GM18517 (cell line): ENCODE measurements around the gene EXOC6B.

ENCODE experiments used
- ATAC-seq: cut with Tn5 transposase; IDR thresholded peaks from one replicate; pipeline ENCODE4 v1.9.1; 2021; ENCODE audit warnings: mild to moderate bottlenecking, moderate library complexity; ENCODE audit not compliant: unreplicated experiment

Gene EXOC6B

DNA sequence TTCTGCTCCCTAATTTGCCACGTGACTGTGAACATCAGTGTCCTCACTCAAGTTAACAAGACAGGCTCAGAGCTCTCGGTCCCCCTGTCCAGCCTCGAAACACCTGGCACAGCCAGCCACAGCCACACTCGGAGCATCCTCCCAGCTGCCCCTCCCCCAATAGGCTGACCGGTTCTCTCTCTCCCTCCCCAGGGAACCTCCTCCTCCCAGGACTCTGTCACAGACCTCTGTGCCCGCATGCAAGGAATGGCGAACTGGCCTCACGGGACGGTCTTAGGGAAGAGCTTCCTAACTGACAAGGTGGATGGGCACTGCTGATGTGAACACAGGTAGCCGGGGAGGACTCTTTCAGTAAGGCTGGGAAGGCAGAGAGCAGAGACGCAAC, 697.0 kb downstream of the EXOC6B start:
- ATAC-seq = no peak

DNA sequence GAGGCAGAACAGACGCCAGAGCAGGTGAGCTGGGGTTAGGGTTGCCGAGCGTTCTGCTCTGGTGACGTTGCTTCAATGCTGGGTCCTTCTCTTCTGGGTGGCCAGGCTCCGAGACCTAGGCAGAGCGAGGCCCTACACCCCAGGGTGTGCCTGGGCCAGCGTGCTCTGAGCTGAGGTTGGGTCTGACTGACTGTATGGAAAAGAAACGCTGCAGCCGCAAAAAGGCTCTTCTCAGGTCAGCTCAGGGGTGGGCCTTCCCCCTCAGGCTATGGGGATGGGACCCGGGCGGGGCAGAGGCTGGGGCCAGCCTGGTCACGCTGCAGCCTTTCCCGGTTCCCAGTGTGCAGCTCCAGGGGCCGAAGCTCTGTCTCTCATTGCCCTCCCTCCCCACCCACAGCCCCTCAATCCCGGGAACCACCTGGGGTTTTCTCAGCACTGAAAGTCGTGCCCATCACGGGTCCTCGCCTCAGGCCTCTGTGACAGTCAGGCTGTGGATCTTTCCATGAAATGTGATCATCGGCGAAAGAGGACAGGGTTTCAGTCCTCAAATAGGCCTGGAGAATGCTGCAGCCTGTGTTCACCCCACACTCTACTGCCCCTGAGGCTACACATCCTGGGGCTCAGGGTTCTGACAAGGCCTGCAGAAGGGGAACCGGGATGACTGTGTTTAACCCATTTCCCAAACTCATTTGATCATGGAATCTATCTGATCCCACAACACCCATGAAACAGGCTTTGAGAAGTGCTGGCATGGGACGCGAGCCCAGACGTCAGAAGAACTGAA, 697.6 kb downstream of the EXOC6B start:
- ATAC-seq = no peak

- ATAC-seq = no peak
Measured at GRCh38 chr2:72127401-72128058, 698.3 kb downstream of the EXOC6B start.

- no peak for ATAC-seq
Measured at GRCh38 chr2:72126186-72127100, 699.4 kb downstream of the EXOC6B start.
